GM15510 (cell line): ENCODE measurements around the gene ALOX12B.

Experiments
- POLR2A ChIP-seq: IDR thresholded peaks from 3 replicates; pipeline ENCODE4 v1.6.1; 2011; ENCODE audit warnings: borderline replicate concordance; ENCODE audit not compliant: insufficient read length; ENCODE audit errors: extremely low read depth

The ALOX12B gene

DNA sequence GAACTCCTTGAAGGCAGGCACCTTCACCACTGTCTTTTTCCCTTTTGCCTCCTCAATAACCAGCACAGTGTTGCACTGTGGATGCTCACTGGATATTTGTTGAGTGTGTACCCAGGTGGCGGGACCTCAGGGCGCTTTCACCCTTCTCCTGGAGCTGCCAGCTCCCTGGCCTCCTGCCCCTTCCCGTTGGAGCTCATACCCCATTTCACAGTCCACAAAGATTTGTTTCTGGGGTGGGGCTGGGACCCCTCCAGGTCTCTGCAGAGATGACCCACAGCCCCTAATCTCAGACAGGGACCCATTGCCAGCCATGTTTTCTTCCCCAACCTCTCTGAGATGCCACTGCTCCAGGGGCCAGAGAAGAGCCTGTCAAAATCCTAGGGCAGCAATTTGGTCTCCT lies 12.4 kb downstream of the ALOX12B start:
- no peak for TF ChIP-seq POLR2A

DNA sequence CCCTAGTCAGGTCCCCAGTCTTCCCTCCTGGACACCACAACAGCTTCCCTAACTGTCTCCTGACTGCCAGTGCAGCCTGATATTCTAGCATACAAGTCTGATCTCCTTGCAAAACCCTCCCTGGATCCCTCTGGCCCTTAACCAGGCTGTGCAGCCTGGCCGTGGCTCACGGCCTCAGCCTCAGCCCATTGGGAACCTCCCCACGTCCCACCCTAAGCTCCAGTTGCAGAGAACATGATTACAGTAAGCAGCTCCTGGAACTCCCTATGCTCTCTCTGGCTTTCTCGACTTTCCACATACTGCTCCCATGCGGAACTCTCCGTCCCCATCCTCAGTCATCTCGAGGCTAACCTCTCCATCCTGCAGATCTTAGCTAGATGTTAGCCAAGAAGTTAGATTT lies 13.0 kb downstream of the ALOX12B start:
- TF ChIP-seq POLR2A: no peak

DNA sequence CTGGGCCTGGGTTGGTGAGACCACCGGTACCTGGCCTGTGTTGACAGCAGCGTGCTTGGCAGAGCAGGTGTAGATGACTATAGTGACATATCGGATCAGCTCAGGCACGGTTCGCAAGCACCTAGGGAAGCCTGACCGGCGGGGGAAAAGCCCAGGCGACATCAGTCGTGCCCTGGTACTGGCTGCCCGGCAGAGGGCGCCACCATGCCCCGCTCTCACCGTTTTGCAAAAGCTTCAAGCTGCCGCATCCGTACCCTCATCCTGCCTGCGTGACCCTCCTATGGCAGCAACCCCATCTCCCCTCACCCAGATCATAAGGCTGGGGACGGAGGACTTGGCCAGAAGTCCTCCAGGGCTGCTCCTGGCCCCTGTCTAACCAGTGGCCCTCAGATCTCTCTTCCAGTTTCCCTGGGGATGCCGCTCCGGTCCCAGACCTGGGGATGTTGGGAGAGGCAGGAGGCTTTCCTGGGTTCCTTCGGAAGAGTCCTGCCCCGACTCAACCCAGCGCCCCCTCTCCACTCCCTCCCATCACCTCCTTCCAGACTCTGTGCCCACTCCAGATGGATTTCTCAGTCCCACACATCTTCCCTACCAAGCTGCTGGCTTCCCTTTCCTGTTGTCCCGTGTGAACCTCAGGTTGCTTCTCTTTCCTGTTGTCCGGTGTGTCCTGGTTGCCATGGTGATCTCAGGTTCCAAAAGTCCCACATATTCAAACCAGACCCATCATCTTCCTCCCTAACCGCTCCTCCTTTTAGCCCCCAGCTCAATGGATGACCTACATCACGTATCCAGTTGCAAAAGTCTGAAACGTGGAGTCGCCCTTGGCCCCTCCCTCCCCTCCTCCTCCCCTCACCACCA lies 13.7 kb downstream of the ALOX12B start:
- no peak for TF ChIP-seq POLR2A

DNA sequence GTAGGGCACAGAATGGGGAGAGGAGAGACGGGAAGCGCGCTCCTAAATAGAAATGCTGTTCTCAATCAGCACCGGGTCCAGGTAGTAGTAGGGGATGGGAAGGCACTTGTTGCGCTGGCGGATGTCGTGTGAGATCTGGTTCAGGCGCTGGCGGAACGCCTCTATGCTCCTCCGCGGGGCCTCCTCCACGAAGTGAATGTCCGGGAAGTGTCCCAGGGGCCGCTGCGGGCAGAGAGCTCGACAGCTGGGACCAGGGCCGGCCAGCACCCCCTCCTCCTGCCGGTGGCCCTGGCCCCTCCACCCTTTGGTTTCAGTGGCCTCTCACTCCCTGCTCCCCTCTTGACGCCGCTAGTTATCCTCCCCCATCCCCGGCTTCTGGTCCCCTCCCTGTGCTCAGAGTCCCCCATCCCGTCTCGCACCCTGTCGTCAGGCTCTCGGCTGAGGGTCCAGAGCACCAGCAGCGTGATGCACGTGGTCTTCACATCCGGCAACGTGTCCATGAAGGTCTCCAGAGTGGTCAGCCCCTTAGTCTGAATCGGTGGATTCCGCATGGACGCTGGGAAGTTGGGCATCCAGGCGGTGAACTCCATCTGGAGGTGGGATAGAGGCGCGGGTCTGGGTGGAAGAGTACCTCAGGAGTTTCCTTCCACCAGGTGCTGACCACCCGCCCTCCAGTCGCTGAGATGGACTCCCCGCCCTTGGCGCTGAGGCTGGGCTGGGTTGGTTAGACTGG lies 14.6 kb downstream of the ALOX12B start:
- no peak for TF ChIP-seq POLR2A

DNA sequence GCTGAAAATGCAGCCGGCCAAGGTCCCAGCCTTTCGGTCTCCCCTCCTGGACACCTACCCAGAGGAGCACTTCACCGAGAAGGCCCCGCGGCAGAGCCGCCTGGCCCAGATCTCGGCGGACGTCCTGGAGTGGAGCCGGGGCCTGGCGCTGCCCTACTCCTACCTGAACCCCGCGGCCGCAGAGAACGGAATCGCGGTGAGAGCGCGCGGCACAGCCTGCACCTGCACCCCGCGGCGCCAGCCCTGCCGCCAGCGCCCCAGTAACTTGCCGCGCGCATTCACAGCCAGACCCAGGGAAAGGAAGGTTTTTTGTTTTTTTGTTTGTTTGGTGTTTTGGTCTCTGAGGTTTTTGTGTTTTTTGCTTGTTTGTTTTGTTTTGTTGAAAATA lies 15.2 kb downstream of the ALOX12B start:
- TF ChIP-seq POLR2A: no peak

DNA sequence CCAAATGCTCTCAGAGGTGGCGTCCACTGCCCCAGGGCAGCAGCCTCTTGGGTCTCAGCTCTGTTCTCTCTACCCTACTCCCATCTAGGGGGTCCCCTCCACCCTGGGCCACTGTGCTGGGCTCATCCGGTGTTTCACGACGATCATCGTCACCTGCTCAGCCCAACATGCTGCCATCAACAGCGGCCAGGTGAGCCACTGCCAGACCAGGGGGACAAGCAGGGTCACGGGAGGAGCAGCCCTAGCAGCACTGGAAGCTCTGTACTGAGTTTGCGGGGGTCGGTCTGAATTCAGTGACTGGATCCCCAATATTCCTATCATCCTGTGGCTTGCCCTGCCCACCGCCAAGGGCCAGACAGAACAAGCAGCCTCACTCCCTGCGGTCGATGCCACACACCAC lies 16.0 kb downstream of the ALOX12B start:
- no peak for TF ChIP-seq POLR2A

DNA sequence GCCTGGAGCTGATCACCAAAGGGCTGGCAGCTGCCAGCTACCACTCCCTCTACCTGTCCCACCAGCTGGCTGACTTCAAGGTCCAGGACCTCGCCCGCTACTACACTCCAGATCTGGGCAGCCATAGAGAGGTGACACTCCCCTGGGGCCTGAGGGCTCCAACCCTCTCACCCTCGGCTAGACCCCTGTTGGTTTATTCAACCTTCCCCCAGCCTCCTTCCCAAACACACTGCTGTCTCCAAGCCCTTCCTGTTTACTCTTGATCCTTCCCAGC lies 18.0 kb downstream of the ALOX12B start:
- TF ChIP-seq POLR2A: no peak

DNA sequence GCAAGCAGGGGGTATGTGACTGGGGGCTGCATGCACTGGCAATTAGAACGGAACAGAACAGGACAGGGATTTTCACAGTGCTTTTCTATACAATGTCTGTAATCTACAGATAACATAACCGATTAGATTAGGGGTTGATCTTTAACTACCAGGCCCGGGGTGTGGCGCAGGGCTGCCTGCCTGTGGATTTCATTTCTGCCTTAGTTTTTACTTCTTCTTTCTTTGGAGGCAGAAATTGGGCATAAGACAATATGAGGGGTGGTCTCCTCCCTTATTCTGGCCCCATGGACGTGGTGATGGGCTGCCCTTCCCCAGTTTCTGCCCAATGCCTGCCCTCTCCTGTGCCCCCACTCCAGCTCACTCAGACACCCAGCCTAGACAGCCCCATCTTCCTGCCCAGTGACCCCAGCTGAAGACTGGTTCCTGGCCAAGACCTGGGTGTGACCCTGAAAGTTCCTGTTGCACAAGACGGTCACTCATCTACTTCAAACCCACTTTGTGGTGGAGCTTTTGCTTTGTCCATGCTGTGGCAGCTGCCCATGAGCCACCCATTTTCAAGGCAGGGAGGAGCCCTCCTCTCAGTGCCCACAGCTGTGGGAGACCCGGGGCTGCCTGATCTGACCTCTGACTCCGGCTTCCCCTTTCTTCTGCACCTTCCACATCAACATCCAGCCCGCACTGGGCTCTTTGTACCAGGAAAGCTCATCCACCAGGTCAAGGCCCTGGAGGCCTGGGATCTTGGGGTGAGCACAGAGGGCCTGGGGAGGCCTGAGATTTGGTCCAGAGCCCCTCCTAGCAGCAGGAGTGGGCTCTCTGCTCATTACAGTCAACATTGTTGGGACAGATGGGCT lies 18.6 kb downstream of the ALOX12B start:
- TF ChIP-seq POLR2A: no peak

DNA sequence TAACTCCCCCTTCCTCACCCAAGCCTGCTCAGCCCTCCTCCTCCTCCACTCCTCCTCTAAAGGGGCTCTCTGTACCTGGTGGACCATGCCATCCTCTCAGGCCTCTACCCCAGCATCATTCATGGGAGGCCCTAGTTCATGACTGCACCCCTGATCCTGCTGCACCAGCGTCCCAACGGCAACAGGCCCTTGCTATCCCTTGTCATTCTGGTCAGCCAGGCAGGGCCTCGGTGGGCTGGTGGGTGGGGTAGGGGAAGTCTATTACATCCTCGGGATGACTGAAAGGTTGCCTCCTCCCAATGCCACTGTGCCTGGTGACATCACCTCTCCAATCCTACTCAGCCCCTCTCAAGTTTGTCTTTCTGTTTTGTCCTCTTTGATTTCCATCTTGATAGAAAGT lies 19.7 kb downstream of the ALOX12B start:
- no peak for TF ChIP-seq POLR2A

DNA sequence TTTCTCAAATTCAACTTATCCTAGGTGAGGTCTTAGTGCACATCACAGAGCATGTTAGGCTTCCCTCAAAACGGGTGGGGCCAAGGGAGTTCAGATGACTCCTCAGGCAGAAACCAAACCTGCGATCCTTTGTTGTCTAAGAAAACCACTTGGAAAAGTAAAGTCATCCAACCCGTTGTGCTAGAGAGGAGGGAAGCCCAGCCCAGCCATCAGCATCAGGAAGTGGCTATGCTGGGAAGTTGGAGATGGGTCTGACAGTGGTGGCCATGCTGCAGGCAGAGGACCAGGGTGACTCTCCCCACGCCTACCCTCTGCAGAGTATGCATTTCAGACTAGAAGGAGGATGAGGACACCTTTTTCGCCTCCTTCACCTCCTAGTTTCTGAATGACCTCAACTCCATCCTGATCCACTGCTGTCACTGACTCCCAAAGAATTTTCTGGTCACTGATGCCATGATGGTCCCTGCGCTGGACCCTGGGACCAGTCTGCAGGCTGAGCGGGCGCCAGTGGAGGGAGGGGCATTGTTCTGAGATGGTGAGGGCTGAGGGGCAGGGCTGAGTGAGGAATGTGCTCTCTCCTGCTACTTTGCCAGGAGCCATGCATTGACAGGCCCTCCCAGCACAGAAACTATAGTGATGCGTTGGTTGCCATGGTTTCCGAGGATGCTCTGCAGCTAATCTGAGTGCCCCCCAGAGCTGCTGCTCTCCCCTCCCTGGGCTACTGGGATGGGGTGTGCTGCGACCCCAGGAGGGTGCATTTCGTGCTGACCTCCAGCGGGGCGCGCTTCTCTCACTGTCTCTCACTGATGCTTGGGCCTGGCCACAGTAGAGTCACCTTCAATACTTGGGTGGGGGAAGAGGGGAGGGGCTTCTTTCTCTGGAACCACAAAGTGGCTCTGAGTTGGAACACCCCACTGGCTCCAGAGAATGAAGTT lies 20.4 kb downstream of the ALOX12B start:
- TF ChIP-seq POLR2A: no peak

DNA sequence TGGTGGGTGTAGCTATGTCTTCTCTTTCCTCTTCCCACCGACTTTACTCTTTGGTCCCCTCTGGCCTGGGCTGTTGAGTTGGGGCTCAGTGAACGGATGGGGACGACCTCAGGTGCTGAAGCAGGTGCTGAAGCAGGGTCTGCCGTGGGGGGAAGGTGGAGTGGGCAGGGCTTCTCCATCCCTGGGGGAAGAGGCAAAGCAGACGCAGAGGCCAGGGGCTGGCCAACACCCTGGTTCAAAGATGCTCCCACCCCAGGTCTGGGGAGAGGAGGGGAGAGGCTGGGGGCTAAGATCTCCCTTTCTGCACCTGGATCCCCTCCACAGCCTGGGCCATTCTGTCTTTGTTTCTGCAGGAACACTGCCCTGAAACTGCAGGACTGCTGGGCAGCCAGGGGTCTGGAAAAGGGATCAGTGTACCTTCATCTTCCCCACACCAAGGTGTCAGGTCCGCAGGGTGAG lies 22.9 kb downstream of the ALOX12B start:
- no peak for TF ChIP-seq POLR2A

DNA sequence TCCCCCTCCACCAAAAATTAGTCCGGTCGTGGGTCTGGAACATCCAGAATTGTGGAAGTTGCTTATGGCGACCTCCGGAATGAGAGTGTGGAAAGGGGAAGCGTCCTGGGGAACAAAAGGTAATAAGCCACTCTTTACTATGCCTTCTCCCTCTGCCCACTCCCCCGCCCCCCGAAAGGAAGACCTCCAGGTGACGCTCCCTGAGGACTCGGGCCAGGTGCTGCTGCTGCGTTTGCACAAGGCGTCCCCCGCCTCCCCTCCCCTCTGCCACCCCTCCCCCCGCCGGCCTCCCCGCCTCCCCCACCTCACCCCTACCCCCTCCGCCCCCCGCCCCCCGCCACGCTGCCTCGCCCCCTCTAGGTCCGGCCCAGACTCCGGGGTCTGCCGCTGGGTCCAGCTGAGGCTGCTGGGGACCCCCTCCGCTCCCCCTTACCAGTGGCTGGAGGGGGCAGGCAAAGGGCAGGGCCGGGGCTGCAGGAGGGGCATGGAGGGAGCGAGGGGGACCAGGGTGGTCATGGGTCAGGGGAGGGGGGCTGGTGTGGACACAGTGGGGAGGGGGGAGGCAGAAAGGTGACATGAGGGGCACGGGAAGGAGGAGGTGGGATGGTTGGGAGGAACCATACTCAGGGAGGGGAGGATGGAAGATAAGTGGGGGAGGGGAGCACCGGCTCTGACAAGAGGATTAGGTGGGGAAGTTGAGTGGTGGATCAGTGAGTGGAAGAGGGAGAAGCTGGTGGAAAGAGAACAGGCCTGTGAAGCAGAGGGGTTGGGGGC lies 23.6 kb downstream of the ALOX12B start:
- no peak for TF ChIP-seq POLR2A

DNA sequence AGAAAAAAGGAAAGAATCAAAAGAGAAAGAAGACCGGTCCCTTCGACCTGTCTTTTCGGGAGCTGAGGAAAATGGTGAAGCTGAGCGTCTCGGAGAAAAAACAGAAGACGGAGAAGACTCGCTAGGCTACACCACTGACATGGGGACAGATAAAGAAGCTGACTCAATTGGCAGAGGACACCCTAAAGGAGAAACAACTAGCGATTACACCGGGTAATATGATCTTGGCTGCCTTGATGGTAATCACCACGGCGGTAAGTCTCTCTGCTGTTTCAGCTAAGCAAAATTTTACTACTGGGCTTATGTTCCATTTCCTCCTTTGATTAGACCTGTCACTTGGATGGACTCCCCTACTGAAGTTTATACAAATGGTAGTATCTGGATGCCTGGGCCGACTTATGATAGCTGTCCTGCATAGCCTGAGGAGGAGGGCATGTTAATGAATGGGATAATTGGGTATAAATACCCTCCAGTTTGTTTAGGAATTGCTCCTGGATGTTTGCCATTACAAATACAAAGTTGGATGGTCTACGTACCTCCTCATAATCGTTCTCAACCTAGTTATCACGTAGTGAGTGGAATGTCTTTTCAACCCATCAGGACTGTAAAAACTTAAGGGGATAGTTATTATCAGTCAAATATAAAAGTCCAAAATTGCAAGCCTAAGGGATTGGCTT lies 24.6 kb downstream of the ALOX12B start:
- TF ChIP-seq POLR2A: no peak
